DMS153 treated with DMSO at 0.1 percent for 48 hours (cell line): ENCODE data around the gene RIPOR3.

Source experiments
- DNase-seq: peaks from one replicate; lab custom pipeline; 2025; ENCODE audit not compliant: unreplicated experiment; lab: John Stamatoyannopoulos, UW

The RIPOR3 gene

GRCh38 chr20:50594231-50594590 lies 97.1 kb downstream of the RIPOR3 start:
- DNase-seq, result no peak

- no peak for DNase-seq
These were observed 98.4 kb downstream of the RIPOR3 start for GRCh38 chr20:50593005-50593335.

DNA sequence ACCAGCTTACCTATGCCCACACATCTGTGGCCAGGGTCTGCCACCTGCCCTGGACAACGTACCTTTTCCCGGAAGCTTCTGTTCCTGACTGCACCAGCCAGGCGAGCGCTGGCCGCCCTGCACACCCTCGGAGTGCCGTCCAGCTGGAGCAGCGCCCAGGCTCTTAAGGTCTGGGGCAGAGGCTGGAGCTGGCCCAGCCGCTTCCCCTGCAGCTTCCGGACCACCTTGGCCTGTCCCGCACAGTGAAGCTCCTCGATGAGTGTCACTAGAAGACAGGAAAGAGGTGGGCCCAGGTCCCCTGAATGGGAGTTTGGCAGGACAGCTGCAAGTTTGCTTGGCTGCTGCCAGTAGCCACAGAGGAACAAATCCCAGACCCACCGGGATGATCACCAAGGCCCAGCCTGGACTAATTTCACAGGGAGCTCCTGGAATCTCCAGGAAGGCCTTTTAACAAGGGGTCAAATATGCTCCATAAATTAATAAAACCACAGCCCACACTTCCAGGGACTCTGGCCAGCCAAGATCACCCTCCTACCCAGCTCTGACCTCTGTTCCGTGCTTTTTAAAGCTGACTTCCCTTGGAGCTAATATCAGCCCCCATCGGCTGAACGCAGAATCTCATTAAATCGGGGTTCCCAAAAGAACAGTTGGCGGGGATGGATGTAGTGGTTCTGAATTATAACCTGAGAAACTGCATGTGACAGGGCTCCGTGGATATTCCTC lies 98.9 kb downstream of the RIPOR3 start:
- no peak for DNase-seq

DNA sequence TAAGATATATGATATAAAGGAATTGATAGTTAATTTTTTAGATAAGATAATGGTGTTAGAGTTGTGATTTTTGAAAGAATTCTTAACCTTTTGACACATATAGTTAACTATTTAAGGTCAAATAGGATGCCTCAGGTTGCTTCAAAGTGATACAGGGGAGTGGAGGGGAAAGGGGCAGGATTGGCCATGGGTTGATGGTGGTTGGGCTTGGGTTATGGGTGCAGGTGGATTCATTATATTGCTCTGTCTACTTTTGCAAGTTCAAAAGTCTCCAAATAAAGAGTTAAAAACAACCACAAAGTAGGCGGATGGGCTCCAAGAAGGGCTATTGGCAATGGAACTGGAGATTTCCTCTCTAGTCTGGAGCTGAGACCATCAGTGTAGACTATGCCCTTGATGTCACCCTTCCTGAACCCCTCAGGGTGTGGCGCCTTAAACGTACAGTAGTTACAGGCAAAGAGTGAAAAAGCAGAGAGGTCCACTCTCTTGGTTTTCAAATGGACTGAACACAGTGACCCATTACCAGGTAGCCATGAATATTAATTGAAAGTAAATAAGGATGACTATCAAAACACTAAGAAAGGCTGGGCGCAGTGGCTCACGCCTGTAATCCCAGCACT lies 100.0 kb downstream of the RIPOR3 start:
- DNase-seq, result no peak

- DNase-seq, result peak; percentile 7
These were observed 101.0 kb downstream of the RIPOR3 start for GRCh38 chr20:50590348-50590664.

DNA sequence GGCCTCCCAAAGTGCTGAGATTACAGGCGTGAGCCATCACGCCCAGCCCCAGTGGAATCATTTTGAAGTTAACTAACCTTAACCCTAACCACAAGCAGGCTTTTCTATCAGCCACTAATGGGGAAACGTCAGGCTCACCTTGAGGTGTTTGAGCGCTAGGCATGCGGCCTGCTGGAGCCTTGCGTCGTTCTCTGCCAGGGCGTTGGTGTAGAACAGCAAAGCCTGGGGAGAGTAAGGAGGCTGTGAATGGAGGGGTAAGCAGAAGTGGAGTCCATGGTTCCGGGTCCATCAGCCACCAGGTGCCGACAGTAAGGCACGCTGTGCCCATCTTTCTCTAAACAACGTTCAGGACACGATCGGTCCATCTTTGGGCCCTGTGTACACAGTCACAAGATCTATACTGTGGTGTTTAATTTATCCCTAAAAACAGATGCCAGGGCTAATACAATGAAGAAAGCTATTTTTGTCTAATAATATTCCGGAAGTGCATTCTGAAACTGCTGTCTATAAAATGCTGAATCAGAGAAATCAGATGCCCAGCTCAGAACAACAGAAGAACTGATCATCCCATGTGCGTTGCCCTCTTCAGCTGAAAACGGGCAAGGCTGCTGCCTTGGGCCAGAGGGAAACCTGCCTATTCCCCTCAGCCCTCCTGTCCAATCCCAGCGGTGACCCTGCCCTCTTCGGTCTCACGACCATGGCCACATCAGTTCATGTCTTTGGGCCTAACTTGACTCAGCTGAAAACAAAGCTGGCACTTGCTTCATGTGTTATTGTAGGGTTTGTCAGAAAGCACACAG lies 101.6 kb downstream of the RIPOR3 start:
- DNase-seq, result no peak

DNA sequence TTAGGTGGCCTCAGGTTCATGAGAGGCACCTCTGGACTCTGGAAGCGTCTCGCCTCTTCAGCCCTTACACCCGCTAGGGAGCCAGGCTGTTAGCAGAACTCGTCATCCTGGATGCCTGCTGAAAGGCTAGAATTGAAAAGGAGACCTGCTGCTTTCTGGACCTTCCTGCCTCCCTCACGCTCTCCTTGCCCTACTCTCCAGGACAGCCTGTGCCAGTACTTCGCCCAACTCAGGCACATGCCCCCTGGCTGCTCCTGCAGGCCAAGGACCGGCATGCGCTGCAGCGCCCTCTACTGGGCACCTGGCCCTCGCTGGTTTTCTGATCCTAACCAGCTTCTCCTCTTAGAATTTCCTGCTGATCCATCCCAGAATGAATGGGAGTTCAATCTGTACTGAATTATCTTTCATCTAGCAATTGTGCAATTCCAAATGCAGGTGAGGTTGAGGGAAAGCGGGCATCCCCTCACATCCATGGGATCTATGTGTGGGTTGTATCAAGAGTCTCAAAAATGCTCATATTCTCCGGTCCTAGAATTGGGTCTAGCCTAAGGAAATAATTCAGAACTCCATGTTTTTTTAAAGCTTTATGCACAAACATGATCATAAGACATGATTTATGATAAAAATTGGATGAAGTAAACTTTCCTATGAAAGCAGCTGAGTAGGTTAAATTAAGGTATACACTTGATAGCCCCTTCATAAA lies 103.2 kb downstream of the RIPOR3 start:
- DNase-seq, result peak; percentile 65

- peak; percentile 59 for DNase-seq
These were observed 103.9 kb downstream of the RIPOR3 start for GRCh38 chr20:50587291-50587961.

- DNase-seq, result no peak
These were observed 104.7 kb downstream of the RIPOR3 start for GRCh38 chr20:50586531-50587232.

DNA sequence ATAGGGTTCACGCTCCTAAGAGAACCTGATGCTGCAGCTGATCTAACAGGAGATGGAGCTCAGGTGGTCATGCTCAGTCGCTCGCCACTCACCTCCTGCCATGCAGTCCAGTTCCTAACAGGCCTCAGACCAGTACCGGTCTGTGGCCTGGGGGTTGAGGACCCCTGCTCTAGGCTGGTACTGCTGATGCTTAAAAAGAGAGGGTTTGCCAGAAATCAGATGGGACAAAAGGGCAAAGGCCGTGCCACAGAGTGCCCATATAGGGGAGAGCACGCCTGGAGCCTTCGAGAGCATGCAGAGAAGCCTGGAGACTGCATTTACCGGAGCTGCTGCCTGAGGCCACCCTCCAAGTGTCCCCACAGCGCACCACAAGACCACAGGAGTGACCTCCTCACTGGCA lies 105.7 kb downstream of the RIPOR3 start:
- peak; percentile 39 for DNase-seq

DNA sequence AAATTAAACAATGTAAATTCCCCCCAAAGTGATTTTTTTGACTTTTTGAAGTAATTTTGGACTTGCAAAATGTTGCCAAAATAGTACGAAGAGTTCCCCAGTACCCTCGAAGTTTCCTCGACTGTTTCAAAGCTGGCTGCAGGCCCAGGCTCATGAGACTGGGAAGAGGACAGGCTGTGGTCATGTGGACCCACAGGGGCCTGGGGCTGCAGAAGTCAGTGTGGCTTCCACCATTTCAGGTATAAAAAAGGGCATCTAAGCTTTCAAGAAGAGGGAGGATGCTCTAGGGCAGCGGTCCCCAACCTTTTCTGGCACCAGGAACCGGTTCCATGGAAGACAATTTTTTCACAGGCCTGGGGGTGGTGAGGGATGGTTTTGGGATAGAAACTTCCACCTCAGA lies 106.1 kb downstream of the RIPOR3 start:
- DNase-seq, result no peak

GRCh38 chr20:50584687-50585086 lies 106.7 kb downstream of the RIPOR3 start:
- DNase-seq, result no peak

DNA sequence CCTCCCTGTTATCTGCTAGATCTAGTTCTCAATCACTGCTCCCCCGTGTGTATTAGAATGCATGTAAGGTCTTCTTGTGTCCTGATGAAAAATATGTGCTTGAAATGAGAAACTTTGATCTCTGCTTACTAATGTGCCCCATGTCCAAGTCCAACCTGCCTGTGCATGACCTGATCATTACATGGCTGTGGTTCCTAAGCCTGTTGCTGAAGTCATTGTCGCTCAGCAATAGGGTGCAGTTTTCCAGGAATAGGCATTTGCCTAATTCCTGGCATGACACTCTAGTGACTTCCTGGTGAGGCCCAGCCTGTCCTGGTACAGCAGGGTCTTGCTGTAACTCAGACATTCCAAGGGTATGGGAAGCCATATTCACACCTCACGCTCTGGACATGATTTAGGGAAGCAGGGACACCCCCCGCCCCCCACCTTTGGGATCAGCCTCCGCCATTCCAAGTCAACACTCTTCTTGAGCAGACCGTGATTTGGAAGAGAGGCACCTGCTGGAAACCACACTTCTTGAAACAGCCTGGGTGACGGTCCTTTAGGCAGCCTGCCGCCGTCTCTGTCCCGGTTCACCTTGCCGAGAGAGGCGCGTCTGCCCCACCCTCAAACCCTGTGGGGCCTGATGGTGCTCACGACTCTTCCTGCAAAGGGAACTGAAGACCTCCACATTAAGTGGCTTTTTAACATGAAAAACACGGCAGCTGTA lies 107.7 kb downstream of the RIPOR3 start:
- DNase-seq, result no peak

- no peak for DNase-seq
These were observed 108.6 kb downstream of the RIPOR3 start for GRCh38 chr20:50582591-50583234.

GRCh38 chr20:50582092-50582491 lies 109.2 kb downstream of the RIPOR3 start:
- DNase-seq, result no peak

GRCh38 chr20:50580842-50581544 lies 110.3 kb downstream of the RIPOR3 start:
- no peak for DNase-seq

DNA sequence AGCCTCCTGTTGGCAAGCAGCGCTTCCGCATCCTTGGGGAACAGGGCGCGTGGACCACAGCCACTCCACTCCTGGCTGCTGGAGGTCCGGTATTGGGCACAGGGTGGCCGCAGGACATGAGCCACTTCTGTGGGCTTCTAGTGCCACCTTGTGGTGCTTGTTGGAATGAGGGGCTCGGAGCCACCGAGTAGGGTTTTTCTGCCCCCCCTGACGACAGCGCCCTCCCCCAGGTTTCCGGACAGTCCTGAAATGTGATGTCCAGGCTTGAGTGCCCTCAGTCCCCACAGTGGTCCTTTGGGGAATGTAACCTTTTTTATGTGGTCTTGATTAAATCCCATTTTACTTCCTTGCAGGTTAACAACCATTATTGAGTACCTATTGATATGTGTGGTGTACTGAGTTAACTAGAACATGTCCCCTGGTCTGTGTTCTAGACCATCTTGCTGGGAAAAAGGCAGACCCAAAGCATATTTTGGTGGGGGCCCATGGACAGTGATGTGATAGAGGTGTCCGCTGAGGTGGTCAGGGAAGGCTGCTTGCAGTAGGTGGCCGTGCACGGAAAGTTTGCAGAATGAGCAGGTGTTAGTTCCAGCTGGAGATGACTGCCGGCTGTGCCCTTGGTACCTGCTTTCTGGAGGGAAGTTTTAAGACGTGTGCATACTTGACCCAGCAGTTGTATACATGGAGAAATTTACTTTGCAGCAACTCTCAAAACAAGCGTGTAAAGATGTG lies 111.2 kb downstream of the RIPOR3 start:
- DNase-seq, result no peak

DNA sequence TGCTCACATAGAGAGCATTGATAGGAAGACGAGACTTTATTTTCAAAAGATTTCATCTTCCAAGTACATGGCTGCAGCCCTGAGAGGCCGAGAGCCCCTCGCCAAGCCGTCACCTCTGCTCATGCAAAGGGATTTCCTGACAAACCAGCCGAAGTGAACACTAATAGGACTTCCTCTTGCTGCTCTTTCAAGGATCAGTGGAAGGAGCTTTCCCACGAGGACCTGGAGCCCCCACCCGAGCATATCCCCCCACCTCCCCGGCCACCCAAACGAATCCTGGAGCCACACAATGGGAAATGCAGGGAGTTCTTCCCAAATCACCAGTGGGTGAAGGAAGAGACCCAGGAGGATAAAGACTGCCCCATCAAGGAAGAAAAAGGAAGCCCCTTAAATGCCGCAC lies 111.8 kb downstream of the RIPOR3 start:
- no peak for DNase-seq
